Astrocyte (in vitro differentiated cells and primary cell): ENCODE data around the gene CD58.

Experiments used
- CTCF ChIP-seq: IDR thresholded peaks from 2 replicates; pipeline ENCODE4 v1.5.1; 2011; ENCODE audit warnings: low read depth, mild to moderate bottlenecking, inconsistent platforms, low read length, moderate library complexity; ENCODE audit not compliant: insufficient read depth
- EZH2 ChIP-seq: IDR thresholded peaks from 2 replicates; pipeline ENCODE4 v1.6.1; 2012; ENCODE audit warnings: mild to moderate bottlenecking, low read length, inconsistent platforms; ENCODE audit not compliant: insufficient read depth

- TF ChIP-seq CTCF (no peak), EZH2 (no peak)
Measured at GRCh38 chr1:116492358-116492811, 78.4 kb downstream of the CD58 start.
